NCI-H526 treated with DMSO at 0.1 percent for 48 hours (cell line): Measurements from ENCODE around the gene API5.
A peak's percentile ranks its signal among the peaks of the same experiment; 100 is the strongest.
"Not testable (repeated sequence)": the region's sequence is repeated elsewhere in the genome, so short reads cannot be mapped to it uniquely, and the experiment has no call there.

Experiments used
- DNase-seq: peaks from one replicate; lab custom pipeline; 2025; lab: John Stamatoyannopoulos, UW

Gene API5

GRCh38 chr11:43311791-43312607 is at the start of gene API5:
API5 (plus strand) TSS chr11:43311996; CDS start chr11:43312128, 132 bp downstream.
- DNase-seq, result peak; percentile 96

DNA sequence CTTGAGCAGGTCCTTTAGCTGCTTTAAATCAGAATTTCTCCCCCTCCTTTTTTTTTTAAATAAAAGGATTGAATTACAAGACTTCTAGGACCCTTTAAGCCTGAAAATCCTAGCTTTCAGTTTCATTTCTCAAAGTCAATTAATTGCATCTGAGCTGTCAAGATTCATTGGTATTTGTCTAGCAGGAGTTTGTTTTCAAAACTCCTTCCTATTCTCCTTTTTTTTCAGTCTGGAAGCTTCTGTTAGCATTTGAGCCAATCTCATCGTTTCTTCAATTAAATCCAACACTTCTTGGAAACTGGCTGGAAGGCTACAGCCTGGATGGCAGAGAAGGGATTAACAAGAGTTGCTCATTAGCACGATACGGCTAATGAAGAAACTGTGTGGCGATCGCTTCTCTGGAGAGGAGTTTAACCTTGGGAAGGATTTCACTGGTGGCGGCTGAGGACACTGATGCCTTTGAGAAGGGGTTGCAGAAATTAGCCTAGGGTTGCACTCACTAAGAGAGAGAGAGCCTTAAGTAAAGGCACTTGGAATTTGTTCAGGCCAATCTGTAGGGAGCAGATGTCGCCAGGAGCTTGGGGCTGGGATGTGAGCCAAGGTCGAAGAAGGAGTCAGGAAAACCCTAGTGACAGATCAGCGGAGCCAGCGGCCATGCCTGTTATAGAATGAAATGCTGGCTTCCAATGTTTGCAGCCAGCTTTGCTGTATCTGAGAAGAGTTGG is 43.8 kb upstream of the API5 start:
- no peak for DNase-seq

- no peak for DNase-seq
Observed at GRCh38 chr11:43268786-43269185, 43.0 kb upstream of the API5 start.

DNA sequence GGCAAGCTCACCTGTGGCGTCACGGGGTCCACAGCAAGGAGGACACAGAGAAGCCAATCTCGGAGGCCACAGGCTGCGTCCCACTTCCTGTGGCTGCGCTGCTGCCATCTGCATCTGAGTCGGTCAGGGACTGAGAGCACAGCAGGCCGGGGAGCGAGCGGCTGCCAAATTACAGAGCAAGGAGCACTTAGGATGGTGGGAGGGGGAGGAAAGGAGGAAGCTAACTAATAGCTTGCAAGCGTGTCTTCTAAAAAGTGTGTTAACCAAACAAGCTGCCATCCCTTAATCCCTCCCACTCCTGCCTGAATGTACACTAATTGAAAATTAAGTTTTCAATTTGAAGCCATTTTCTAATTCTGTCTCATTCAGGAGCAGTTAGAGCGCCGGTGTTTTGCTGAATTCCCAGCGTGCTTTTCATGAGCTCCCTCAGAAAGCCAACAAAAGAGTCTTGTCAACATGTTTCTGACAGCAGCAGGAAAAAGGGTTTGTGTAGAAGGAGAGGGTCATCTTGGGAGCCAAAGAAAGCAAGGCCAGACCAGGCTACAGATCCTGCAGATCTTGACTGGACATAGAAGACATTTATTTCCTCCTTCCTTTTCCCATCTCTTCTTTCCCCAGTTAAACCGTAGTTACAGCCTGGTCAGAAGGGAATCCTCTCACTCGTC is 42.4 kb upstream of the API5 start:
- no peak for DNase-seq

DNA sequence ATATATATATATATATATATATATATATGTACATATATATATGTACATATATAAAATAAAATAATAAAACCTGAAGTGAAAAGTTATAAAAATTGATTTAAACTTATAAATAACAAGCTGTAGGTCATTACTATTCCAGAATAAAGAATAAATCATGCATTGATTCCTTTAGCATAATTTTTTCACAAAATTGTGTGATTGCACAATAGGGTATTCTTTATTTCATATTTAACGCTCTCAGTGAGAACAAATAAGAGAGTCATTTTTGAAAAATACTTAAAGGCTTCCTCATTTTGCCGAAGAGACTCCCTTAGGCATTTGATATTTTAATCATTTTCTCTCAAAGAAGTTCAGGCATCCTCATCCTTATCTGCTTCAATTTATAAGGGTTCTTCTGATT is 41.3 kb upstream of the API5 start:
- no peak for DNase-seq

- peak; percentile 40 for DNase-seq
Observed at GRCh38 chr11:43278193-43278956, 33.4 kb upstream of the API5 start.

- DNase-seq, result peak; percentile 35
Observed at GRCh38 chr11:43282607-43283440, 29.0 kb upstream of the API5 start.

GRCh38 chr11:43285826-43286225 is 26.0 kb upstream of the API5 start:
- no peak for DNase-seq

GRCh38 chr11:43289368-43289767 is 22.4 kb upstream of the API5 start:
- no peak for DNase-seq

DNA sequence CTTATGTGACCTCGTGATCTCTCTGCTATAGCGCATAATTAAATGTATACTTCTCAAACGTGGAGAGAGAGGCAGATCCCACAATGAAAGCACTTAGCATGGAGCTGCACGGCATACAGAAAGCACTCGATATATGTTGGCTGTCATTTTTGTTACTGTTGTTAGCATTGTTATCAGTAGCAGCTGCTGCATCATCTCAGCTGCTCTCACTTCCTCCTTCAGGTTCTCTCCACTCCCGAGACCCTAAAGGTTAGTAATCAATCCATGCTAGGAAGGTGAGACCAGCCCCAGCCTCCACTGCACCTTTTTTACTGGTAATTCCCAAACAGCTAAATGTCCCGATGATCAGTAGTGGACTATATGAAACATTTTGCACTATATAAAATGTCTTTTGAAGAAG is 13.4 kb upstream of the API5 start:
- no peak for DNase-seq

DNA sequence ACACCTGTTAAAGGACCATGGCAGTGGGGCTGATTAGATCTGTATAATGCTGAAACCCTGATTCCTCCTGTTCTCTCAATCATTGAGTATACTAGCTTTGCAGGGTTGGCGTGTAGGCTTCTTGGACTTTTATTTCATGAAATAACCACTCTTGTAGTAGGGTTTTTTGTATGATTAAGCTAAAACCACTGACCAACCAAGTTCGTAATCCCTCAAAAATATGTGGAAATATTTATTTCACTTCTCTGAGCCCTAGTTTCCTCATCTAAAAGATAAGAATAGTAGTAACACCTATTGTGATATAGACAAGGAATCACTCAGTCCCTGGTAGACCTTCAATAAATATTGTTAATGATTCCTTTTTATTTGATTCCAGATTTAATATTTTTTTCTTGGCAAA is 4.2 kb downstream of the API5 start:
- DNase-seq, result no peak

DNA sequence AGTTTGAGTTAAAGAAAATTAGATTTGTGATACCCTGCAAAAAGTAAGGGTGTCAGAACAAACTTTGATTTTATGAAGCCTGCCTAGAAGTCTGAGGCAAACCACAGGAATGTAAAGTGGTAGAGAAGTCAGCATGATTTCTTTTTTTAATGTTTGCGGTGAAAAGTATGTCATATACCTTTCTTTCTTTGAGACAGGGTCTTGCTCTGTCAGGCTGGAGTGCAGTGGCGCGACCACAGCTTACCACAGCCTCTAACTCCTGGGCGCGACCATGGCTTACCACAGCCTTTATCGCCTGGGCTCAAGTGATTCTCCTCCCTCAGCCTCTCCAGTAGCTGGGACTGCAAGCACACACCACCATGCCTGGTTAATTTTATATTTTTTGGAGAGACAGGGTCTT is 4.7 kb downstream of the API5 start:
- DNase-seq, result no peak

DNA sequence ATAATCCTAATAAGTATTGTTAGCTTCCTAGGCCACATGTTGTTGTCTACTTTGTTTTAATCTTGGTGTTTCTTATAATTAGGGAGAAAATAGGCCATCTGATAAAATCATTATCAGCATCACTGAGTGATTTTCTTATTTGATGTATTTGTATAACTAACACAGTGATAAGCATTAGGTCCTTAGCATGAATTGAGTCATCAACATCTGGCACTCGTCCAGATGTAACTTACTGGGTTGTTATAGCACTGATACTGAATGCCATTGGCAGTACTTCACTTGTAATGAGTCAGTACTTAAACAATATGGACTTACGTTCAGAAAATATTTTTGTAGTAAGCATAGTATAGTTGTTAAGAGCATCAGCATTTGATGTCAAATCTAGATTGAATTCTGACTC is 16.2 kb downstream of the API5 start:
- DNase-seq, result no peak

GRCh38 chr11:43328482-43328881 is 16.7 kb downstream of the API5 start:
- DNase-seq, result no peak

DNA sequence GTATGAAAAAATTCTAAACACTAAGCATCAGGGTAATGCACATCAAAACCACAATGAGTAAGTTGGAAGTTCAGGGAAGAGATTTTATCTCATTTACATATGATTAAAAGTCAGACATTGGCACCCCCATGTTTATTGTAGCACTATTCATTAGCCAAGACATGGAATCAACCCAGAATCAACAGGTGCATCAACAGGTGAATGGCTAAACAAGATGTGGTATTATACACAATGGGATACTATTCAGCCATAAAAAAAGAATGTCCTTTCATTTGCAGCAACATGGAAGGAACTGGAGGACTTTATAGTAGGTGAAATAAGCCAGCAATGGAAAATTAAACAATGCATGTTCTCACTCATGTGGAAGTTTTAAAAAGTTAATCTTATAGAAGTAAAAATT is 29.4 kb downstream of the API5 start:
- DNase-seq, result no peak

DNA sequence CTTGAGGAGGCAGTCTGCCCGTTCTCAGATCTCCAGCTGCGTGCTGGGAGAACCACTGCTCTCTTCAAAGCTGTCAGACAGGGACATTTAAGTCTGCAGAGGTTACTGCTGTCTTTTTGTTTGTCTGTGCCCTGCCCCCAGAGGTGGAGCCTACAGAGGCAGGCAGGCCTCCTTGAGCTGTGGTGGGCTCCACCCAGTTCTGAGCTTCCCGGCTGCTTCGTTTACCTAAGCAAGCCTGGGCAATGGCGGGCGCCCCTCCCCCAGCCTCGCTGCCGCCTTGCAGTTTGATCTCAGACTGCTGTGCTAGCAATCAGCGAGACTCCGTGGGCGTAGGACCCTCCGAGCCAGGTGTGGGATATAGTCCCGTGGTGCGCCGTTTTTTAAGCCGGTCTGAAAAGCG is 39.6 kb downstream of the API5 start:
- DNase-seq, result not testable (repeated sequence)

DNA sequence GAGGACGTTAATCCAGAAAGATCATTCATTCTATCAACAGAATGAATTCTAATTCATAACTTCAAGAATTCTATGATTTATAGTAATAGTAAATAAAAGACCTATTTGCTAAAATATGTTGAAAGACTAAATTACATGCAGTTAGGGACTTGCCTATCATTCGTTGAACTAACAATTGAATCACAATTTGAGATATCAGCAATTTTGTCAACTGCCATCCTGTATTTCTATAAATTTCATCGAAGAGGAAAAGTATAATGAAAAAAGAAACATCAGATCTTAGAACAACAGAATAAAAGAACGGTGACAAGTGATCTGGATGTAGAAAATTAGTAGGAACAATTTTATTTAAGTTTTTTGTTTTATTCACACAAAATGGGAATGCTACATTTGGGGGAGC is 42.5 kb downstream of the API5 start:
- DNase-seq, result no peak

DNA sequence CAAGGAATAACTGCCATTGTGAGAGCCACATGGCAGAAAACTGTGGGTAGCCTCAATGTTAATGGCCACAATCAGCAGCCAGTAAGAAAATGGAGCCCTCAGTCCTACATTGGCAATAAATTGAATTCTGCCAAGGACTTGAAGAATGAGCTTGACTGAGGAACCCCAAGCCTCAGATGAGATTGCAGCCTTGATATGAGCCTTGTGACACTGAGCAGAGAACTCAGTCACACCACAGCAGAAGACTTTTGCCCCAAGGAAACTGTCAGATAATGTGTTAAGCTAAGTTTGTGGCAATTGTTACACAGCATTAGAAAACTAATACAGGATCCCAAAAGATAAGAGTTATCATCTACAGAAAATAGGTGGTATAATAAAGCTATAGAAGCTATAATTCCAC is 44.5 kb downstream of the API5 start:
- DNase-seq, result no peak

GRCh38 chr11:43358279-43358800 is 46.5 kb downstream of the API5 start:
- no peak for DNase-seq

GRCh38 chr11:43358801-43359421 is 47.1 kb downstream of the API5 start, which contains the start of gene TTC17:
TTC17 (plus strand) TSS chr11:43358920; CDS start chr11:43358955, 35 bp downstream.
- DNase-seq, result peak; percentile 92
